IMR-90 (cell line): ENCODE data around the gene DNM3. TPM values are rescaled to one million over a fixed set of nuclear protein-coding genes. Genes with fewer than 3 reads are reported as not detected.

Experiments
- ATAC-seq: fragments of 200-7000 bp; cut with Tn5 transposase; 2 replicates; pipeline ENCODE4 v1.9.1; 2020; ENCODE audit warnings: low read depth, mild to moderate bottlenecking, moderate library complexity
- BruUV-seq: library from RNA; stranded (reverse); fragments of 400-500 nt; replicated peaks from 2 replicates; lab custom pipeline; 2021; lab: Mats Ljungman, UMichigan
- CTCF ChIA-PET: fragments of 300-600 bp; formaldehyde crosslinking; extraction: SDS; loops from one replicate; lab custom pipeline; 2021; ENCODE audit warnings: antibody characterized with exemption; lab: Yijun Ruan, JAX
- POLR2A ChIA-PET: fragments of 300-600 bp; sonication (Branson Sonifier 250); formaldehyde crosslinking; loops from one replicate; lab custom pipeline; 2022; ENCODE audit warnings: antibody characterized with exemption; ENCODE audit not compliant: unreplicated experiment; lab: Charles Lee
- DNase-seq: peaks from one replicate; pipeline ENCODE4 v3.0.0; 2013
- H2AFZ ChIP-seq: replicated peaks from 2 replicates; pipeline ENCODE3; 2013; ENCODE audit warnings: low read length, mild to moderate bottlenecking; ENCODE audit not compliant: poor library complexity
- H2AK5ac ChIP-seq: 2 replicates; pipeline ENCODE4 v1.6.1; 2013; ENCODE audit warnings: low read depth, low read length, inconsistent platforms
- H2AK9ac ChIP-seq: replicated peaks from 2 replicates; pipeline ENCODE3; 2013; ENCODE audit warnings: mild to moderate bottlenecking, low read depth, low read length, moderate library complexity; ENCODE audit not compliant: poor library complexity
- H2BK120ac ChIP-seq: 2 replicates; pipeline ENCODE4 v1.6.1; 2013; ENCODE audit warnings: low read depth, low read length, inconsistent platforms
- H2BK15ac ChIP-seq: 3 replicates; pipeline ENCODE4 v1.6.1; 2013; ENCODE audit warnings: low read depth, low read length, inconsistent platforms
- H2BK20ac ChIP-seq: 2 replicates; pipeline ENCODE4 v1.6.1; 2013; ENCODE audit warnings: low read depth, mild to moderate bottlenecking, inconsistent platforms, low read length, moderate library complexity
- H2BK5ac ChIP-seq: 2 replicates; pipeline ENCODE4 v1.6.1; 2013; ENCODE audit warnings: mild to moderate bottlenecking, low read depth, low read length, inconsistent platforms; ENCODE audit not compliant: poor library complexity, severe bottlenecking
- H3K14ac ChIP-seq: replicated peaks from 2 replicates; pipeline ENCODE4 v1.6.1; 2013; ENCODE audit warnings: low read depth, low read length, inconsistent platforms
- H3K18ac ChIP-seq: 2 replicates; pipeline ENCODE4 v1.6.1; 2013; ENCODE audit warnings: low read depth, low read length, control low read depth
- H3K23ac ChIP-seq: 2 replicates; pipeline ENCODE4 v1.6.1; 2013; ENCODE audit warnings: low read depth, low read length, inconsistent platforms
- H3K27ac ChIP-seq: 2 replicates; pipeline ENCODE4 v1.5.1; 2013; ENCODE audit warnings: mild to moderate bottlenecking, control low read depth, low read length; ENCODE audit not compliant: insufficient read depth
- H3K27me3 ChIP-seq: 2 replicates; pipeline ENCODE4 v1.6.1; 2013; ENCODE audit warnings: low read length; ENCODE audit not compliant: control insufficient read depth, insufficient read depth
- H3K36me3 ChIP-seq: 2 replicates; pipeline ENCODE4 v1.6.1; 2013; ENCODE audit warnings: low read length, mixed read lengths; ENCODE audit not compliant: control insufficient read depth, insufficient read depth
- H3K4ac ChIP-seq: 2 replicates; pipeline ENCODE4 v1.6.1; 2013; ENCODE audit warnings: low read depth, low read length, inconsistent platforms
- H3K4me1 ChIP-seq: 2 replicates; pipeline ENCODE4 v1.6.1; 2013; ENCODE audit warnings: low read length, mixed read lengths; ENCODE audit not compliant: control insufficient read depth, insufficient read depth
- H3K4me2 ChIP-seq: 2 replicates; pipeline ENCODE4 v1.6.1; 2013; ENCODE audit warnings: low read depth, mild to moderate bottlenecking, control low read depth, low read length, moderate library complexity
- H3K4me3 ChIP-seq: 2 replicates; pipeline ENCODE4 v1.5.1; 2013; ENCODE audit warnings: low read depth, mild to moderate bottlenecking, control low read depth, low read length, moderate library complexity; ENCODE audit not compliant: insufficient read depth
- H3K56ac ChIP-seq: 2 replicates; pipeline ENCODE4 v1.6.1; 2013; ENCODE audit warnings: low read length, inconsistent platforms; ENCODE audit not compliant: insufficient read depth; ENCODE audit errors: extremely low read depth
- H3K79me1 ChIP-seq, 2 experiments: 2 replicates each; pipeline ENCODE4 v1.6.1; 2013; ENCODE audit warnings: low read length in 2 of 2, inconsistent platforms in 1 of 2, low read depth in 1 of 2
- H3K9ac ChIP-seq: 2 replicates; pipeline ENCODE4 v1.6.1; 2013; ENCODE audit warnings: low read depth, low read length, control low read depth
- H3K9me1 ChIP-seq: 2 replicates; pipeline ENCODE4 v1.6.1; 2013; ENCODE audit warnings: low read length, inconsistent platforms; ENCODE audit not compliant: insufficient read depth
- H3K9me3 ChIP-seq: 2 replicates; pipeline ENCODE4 v1.6.1; 2013; ENCODE audit warnings: low read length; ENCODE audit not compliant: control insufficient read depth, insufficient read depth
- H4K20me1 ChIP-seq: 2 replicates; pipeline ENCODE4 v1.6.1; 2013; ENCODE audit warnings: low read length, inconsistent platforms; ENCODE audit not compliant: insufficient read depth
- H4K5ac ChIP-seq: 2 replicates; pipeline ENCODE4 v1.6.1; 2013; ENCODE audit warnings: mild to moderate bottlenecking, low read depth, low read length, control low read depth
- H4K8ac ChIP-seq, 2 experiments: 2 replicates each; pipeline ENCODE4 v1.6.1; 2013; ENCODE audit warnings: low read depth in 2 of 2, low read length in 2 of 2, control low read depth in 1 of 2, inconsistent platforms in 1 of 2
- H4K91ac ChIP-seq: 2 replicates; pipeline ENCODE4 v1.6.1; 2013; ENCODE audit warnings: low read depth, low read length, inconsistent platforms; ENCODE audit not compliant: insufficient read depth
- BHLHE40 ChIP-seq: fragments of 150-350 bp; IDR thresholded peaks from 2 replicates; pipeline ENCODE4 v1.6.1; 2016; ENCODE audit warnings: mild to moderate bottlenecking, low read depth, low read length
- CEBPB ChIP-seq: IDR thresholded peaks from 2 replicates; pipeline ENCODE4 v1.6.1; 2012; ENCODE audit warnings: low read depth, low read length, improper control_type of control experiment
- CHD1 ChIP-seq: IDR thresholded peaks from 2 replicates; pipeline ENCODE4 v1.6.1; 2012; ENCODE audit warnings: low read depth, low read length, improper control_type of control experiment
- CTCF ChIP-seq: conservative IDR thresholded peaks from 2 replicates; pipeline ENCODE4 v1.5.1; 2012; ENCODE audit warnings: mild to moderate bottlenecking, low read depth, low read length, improper control_type of control experiment
- ELK1 ChIP-seq: fragments of 150-350 bp; IDR thresholded peaks from 2 replicates; pipeline ENCODE4 v1.6.1; 2016; ENCODE audit warnings: low read depth, mild to moderate bottlenecking, low read length, moderate library complexity, borderline replicate concordance
- FOS ChIP-seq: fragments of 150-350 bp; IDR thresholded peaks from 2 replicates; pipeline ENCODE4 v1.6.1; 2016; ENCODE audit warnings: low read depth, low read length
- MAFK ChIP-seq: IDR thresholded peaks from 2 replicates; pipeline ENCODE4 v1.6.1; 2012; ENCODE audit warnings: low read depth, low read length, improper control_type of control experiment
- MAZ ChIP-seq: IDR thresholded peaks from 2 replicates; pipeline ENCODE4 v1.6.1; 2012; ENCODE audit warnings: low read depth, mild to moderate bottlenecking, low read length, improper control_type of control experiment, moderate library complexity, borderline replicate concordance
- MXI1 ChIP-seq: IDR thresholded peaks from 2 replicates; pipeline ENCODE4 v1.6.1; 2012; ENCODE audit warnings: low read depth, mild to moderate bottlenecking, low read length, moderate library complexity, borderline replicate concordance
- NFE2L2 ChIP-seq: fragments of 150-350 bp; IDR thresholded peaks from 2 replicates; pipeline ENCODE4 v1.6.1; 2016; ENCODE audit warnings: low read depth, mild to moderate bottlenecking, low read length
- POLR2A ChIP-seq: IDR thresholded peaks from 2 replicates; pipeline ENCODE4 v1.6.1; 2012; ENCODE audit warnings: mild to moderate bottlenecking, low read depth, low read length
- RAD21 ChIP-seq: IDR thresholded peaks from 2 replicates; pipeline ENCODE4 v1.6.1; 2012; ENCODE audit warnings: low read length, improper control_type of control experiment
- RFX5 ChIP-seq: IDR thresholded peaks from 2 replicates; pipeline ENCODE4 v1.8.0; 2012; ENCODE audit warnings: low read depth, mild to moderate bottlenecking, low read length, moderate library complexity
- SMC3 ChIP-seq: fragments of 150-350 bp; IDR thresholded peaks from 2 replicates; pipeline ENCODE4 v1.6.1; 2016; ENCODE audit warnings: low read depth, mild to moderate bottlenecking, antibody characterized with exemption, low read length, moderate library complexity
- USF2 ChIP-seq: fragments of 150-350 bp; IDR thresholded peaks from 2 replicates; pipeline ENCODE4 v1.6.1; 2017; ENCODE audit warnings: mild to moderate bottlenecking, antibody characterized with exemption, low read length, low read depth
- WGBS, 2 experiments: methylation state at CpG; one replicate each; pipeline versions ENCODE4 v1.1.5 to v1.1.7; 2013; ENCODE audit warnings: missing lambda C conversion rate in 2 of 2; ENCODE audit not compliant: insufficient read length in 1 of 2; ENCODE audit errors: extremely low coverage in 2 of 2; 5-methylcytosine and 5-hydroxymethylcytosine counted together
- dilution Hi-C: fragments of 300-500 bp; cut with HindIII; formaldehyde crosslinking; loops from one replicate; pipeline ENCODE4 v1.14.3; 2018; ENCODE audit warnings: low sequenced_read_pairs; ENCODE audit not compliant: unreplicated experiment
- in situ Hi-C: fragments of 300-500 bp; cut with MboI; formaldehyde crosslinking; loops from 3 replicates; pipeline ENCODE4 v1.14.3; 2019; ENCODE audit warnings: low sequenced_read_pairs, inconsistent platforms, mixed read lengths
- intact Hi-C: fragments of 100-400 bp; cut with micrococcal nuclease; formaldehyde crosslinking; loops from 2 replicates; pipeline ENCODE4 v1.10.0; 2022
- polyA plus RNA-seq, 3 experiments: library from polyadenylated mRNA; depleted of rRNA; stranded (reverse); fragments of >200 nt; gene quantifications; 2 replicates each; pipeline ENCODE4 v1.2.3, GENCODE V29; 2012; ENCODE audit warnings: low replicate concordance in 1 of 3
- total RNA-seq: library from RNA; depleted of rRNA; stranded (reverse); fragments of >200 nt; gene quantifications from 2 replicates; pipeline ENCODE4 v1.2.3, GENCODE V29; 2012

The DNM3 gene
- total and polyA plus RNA-seq, 2 of the 4 experiments (the other 2 are of a cell fraction), result 0.36 TPM

- H4K8ac ChIP-seq, result no peak overlapping the region
- WGBS, 2 experiments, result no CpG with 5 or more reads among the region's 1 CpG
- no peak overlapping the region for H3K23ac ChIP-seq
- no peak overlapping the region for H2BK120ac ChIP-seq
- no peak overlapping the region for H3K4ac ChIP-seq
- H3K9me3 ChIP-seq, result no peaks in the 10 kb centered on the region
- no peak overlapping the region for H3K18ac ChIP-seq
- no peak overlapping the region for H3K9ac ChIP-seq
- no peak overlapping the region for H2AK9ac ChIP-seq
- no peaks in the 10 kb centered on the region for H3K4me1 ChIP-seq
- H3K79me1 ChIP-seq, result no peaks in the 10 kb centered on the region
- H3K4me3 ChIP-seq, result no peak overlapping the region
- H4K91ac ChIP-seq, result no peak overlapping the region
- ATAC-seq (no peak), DNase-seq (no peak)
- H2BK15ac ChIP-seq, result no peak overlapping the region
- ChIA-PET POLR2A (no interaction called here), CTCF (no interaction called here)
- no peak overlapping the region for H3K4me2 ChIP-seq
- in situ Hi-C loops (no loop called here), dilution Hi-C loops (no loop called here), intact Hi-C loops (no loop called here)
- no peaks in the 10 kb centered on the region for H4K20me1 ChIP-seq
- no peak overlapping the region for H2BK20ac ChIP-seq
- no peak overlapping the region for H3K27ac ChIP-seq
- no peak overlapping the region for H2AK5ac ChIP-seq
- H3K9me1 ChIP-seq, result no peaks in the 10 kb centered on the region
- H4K5ac ChIP-seq, result no peak overlapping the region
- no peak for TF ChIP-seq MXI1
- TF ChIP-seq CHD1, result no peak
- no peak for TF ChIP-seq NFE2L2
- TF ChIP-seq FOS, result no peak
- no peak for TF ChIP-seq MAZ
- TF ChIP-seq BHLHE40, result no peak
- TF ChIP-seq POLR2A, result no peak
- no peak for TF ChIP-seq ELK1
- no peak for TF ChIP-seq CTCF
- no peak for TF ChIP-seq RFX5
- TF ChIP-seq CEBPB, result no peak
- TF ChIP-seq SMC3, result no peak
- TF ChIP-seq RAD21, result no peak
- TF ChIP-seq USF2, result no peak
- TF ChIP-seq MAFK, result no peak
- no peak overlapping the region for H3K56ac ChIP-seq
- no peak overlapping the region for H3K14ac ChIP-seq
- H2AFZ ChIP-seq, result no peak overlapping the region
- H3K27me3 ChIP-seq, result no peaks in the 10 kb centered on the region
- BruUV-seq, result no TSS peak
- no peaks in the 10 kb centered on the region for H3K36me3 ChIP-seq
- H2BK5ac ChIP-seq, result no peak overlapping the region
Observed at GRCh38 chr1:172229942-172230341, 388.6 kb downstream of the DNM3 start.
